Spleen (tissue), 7 donors: ENCODE measurements around the gene ERBB4.

Experiments used
- CTCF ChIP-seq, 11 experiments: fragments of 200-600 bp in 7 of 11; fragments of 450-650 bp in 4 of 11; sonication (generic) in 4 of 11; IDR thresholded peaks in 8 of 11; conservative IDR thresholded peaks in 3 of 11; 1 replicate in 7 of 11; 2 replicates in 4 of 11; pipeline versions ENCODE4 v1.4.0 to v1.8.0; 2016 to 2021; ENCODE audit warnings: antibody characterized with exemption in 11 of 11, inconsistent platforms in 4 of 11, mild to moderate bottlenecking in 1 of 11
- POLR2A ChIP-seq, 3 donors: fragments of 450-650 bp; IDR thresholded peaks; one replicate each; pipeline ENCODE4 v1.5.1; 2017; ENCODE audit warnings: antibody characterized with exemption in 3 of 3, mild to moderate bottlenecking in 1 of 3
- donor health status: DM: no; HTN: no; CAD: no; lungs with moderate emphysema.
- donor health status: DM: no; HTN: no; CAD: no.
- donor health status: DM: no; HTN: no; CAD: no.

- TF ChIP-seq POLR2A (IDR thresholded peaks at IDR 0.05), result no peak
- no peak for TF ChIP-seq CTCF (IDR thresholded peaks at IDR 0.05 in 8 of 11, conservative IDR thresholded peaks at IDR 0.05 in 3 of 11)
Observed at GRCh38 chr2:212117926-212118325, 420.7 kb downstream of the ERBB4 start.
